ENCODE data around the gene SRPRA.
A peak's percentile ranks its signal among the peaks of the same experiment; 100 is the strongest.
"Not testable (repeated sequence)": the region's sequence is repeated elsewhere in the genome, so short reads cannot be mapped to it uniquely, and the experiment has no call there.

SRPRA gene

DNA sequence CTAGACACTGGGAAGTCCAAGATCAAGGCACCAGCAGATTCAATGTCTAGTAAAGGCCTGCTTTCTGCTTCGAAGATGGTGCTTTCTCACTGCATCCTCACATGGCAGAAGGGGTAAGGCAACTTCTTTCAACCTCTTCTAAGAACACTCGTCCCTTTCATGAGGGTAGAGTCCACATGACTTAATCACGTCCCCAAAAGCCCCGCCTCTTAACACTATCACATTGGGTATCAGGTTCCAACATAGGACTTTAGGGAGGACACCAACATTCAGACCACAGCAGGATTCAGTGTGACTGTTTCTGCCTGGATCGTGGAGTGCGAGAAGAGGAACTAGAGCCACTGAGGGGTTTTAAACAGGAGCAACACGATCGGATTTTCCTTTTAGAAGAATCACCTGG lies 10.5 kb upstream of the SRPRA start:
- Mint-ChIP-seq H3K27ac (peak overlapping the region; percentile 77), H3K4me3 (no peak overlapping the region), H3K4me1 (peaks cover 43% of the 10 kb centered on the region), H3K9me3 (no peaks in the 10 kb centered on the region), H3K36me3 (peaks cover 41% of the 10 kb centered on the region), H3K27me3 (no peaks in the 10 kb centered on the region)
- no peak for DNase-seq
- CTCF ChIA-PET: no interaction called here

DNA sequence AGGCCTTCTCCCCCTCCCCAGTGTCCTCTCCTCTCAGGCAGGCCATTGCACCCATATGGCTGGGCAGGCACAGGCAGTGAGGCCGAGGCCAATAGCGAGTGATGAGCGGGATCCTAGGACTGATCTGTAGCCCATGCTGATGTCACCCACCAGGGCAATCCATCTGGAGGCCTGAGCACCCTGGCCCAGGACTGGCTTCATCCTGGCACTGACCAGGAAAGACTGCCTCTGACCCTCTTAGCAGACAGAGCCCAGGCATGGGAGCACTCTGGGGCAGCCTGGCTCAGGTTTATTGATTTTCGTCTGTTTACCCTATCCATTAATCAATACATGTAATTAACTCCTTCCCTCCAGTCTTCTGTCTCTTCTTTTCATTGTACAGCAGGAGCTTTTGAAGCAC lies 9.1 kb upstream of the SRPRA start:
- Mint-ChIP-seq H3K36me3 (peaks cover 48% of the 10 kb centered on the region), H3K4me3 (no peak overlapping the region), H3K9me3 (no peaks in the 10 kb centered on the region), H3K27me3 (no peaks in the 10 kb centered on the region), H3K4me1 (peaks cover 33% of the 10 kb centered on the region), H3K27ac (peak overlapping the region; percentile 58)
- no peak for DNase-seq
- CTCF ChIA-PET: no interaction called here

DNA sequence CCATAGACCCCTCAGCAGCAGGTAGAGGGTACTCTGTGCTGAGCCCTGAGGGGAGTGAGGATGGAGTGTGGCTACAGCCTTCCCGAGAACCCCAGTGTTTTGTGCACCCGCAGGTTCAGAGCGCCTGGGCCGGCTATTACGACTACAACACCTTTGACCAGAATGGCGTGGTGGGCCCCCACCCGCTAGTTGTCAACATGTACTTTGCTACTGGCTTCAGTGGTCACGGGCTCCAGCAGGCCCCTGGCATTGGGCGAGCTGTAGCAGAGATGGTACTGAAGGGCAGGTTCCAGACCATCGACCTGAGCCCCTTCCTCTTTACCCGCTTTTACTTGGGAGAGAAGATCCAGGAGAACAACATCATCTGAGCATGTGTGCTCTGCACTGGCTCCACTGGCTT lies 8.6 kb upstream of the SRPRA start:
- CTCF ChIA-PET: no interaction called here
- no peak overlapping the region for H3K27ac Mint-ChIP-seq
- peaks cover 53% of the 10 kb centered on the region for H3K36me3 Mint-ChIP-seq

DNA sequence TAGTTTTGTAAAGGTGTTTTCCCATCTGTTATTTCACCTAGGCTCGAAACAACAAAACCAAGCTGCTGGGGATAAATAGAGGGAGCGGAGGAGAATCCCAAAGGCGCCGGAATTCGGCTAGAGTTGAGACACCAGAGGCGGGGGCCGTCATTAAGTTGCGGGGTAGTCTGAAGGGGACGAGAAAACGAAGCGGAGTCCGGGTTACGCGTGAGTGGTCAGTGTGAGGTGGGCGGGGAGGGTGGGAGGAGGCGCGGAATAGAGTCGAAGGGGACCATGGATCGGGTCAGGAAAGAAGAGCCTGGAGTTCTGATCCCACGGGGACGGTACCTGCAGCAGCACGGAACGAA lies 361 bp downstream of the SRPRA start:
- Mint-ChIP-seq H3K27me3 (no peaks in the 10 kb centered on the region), H3K36me3 (peaks cover 64% of the 10 kb centered on the region), H3K4me3 (peak overlapping the region; percentile 98), H3K9me3 (no peaks in the 10 kb centered on the region), H3K4me1 (peaks cover 45% of the 10 kb centered on the region), H3K27ac (peak overlapping the region; percentile 98)
- CTCF ChIA-PET: interaction anchor here (0.9 kb wide), 1 partner anchor 53 kb away, joined by 3 read pairs; no protein-coding TSS in a partner anchor
- no peak for DNase-seq

More for the DNA sequence above, 8.6 kb upstream of the SRPRA start:
- peaks cover 30% of the 10 kb centered on the region for H3K4me1 Mint-ChIP-seq
- no peak for DNase-seq
- H3K9me3 Mint-ChIP-seq: no peaks in the 10 kb centered on the region
- H3K27me3 Mint-ChIP-seq: no peaks in the 10 kb centered on the region
- no peak overlapping the region for H3K4me3 Mint-ChIP-seq

DNA sequence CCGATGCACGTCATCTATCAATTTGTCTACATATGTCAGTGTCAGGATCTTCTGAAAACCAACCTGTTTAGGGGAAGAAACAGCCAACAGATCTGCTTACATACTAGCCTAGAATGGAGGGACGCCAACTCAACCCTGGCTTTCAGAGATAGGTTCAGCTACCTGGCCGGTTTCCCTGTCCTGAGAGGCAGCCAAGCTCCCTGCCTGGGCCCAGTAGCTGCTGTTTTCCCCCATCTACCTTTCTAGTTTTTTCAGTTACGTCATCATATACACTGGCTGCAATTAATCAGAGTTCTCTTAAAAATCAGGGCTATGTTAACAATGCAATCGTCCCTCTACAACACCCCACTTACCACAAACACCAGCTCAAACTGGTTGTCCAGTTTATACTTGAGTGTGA lies 1.0 kb downstream of the SRPRA start:
- CTCF ChIA-PET: interaction anchor here (0.9 kb wide), 1 partner anchor 54 kb away, joined by 3 read pairs; no protein-coding TSS in a partner anchor
- no peak for DNase-seq
- peaks cover 65% of the 10 kb centered on the region for H3K36me3 Mint-ChIP-seq

DNA sequence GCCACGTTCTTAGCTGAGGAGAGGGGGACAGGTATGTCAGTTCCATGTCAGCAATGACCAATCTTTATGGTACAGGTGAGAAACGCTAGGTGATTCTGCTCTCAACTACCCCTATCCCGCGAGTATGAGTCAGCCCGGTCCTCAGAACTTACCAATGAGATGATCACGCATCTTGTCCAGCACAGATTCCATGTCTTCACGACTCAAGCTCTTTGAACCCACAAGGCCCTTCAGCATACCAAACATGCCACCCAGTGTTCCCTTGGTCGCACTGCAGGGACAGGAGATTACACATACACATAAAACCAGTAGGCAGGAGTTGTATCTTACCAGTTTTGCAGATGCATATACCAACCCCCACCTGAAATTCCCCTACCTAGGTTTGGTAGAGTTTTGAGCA lies 2.9 kb downstream of the SRPRA start:
- Mint-ChIP-seq H3K27me3 (no peaks in the 10 kb centered on the region), H3K9me3 (no peaks in the 10 kb centered on the region), H3K27ac (no peak overlapping the region), H3K4me1 (peaks cover 38% of the 10 kb centered on the region), H3K4me3 (no peak overlapping the region), H3K36me3 (peaks cover 57% of the 10 kb centered on the region)
- no peak for DNase-seq
- CTCF ChIA-PET: no interaction called here

More for the DNA sequence above, 1.0 kb downstream of the SRPRA start:
- Mint-ChIP-seq H3K4me1 (peaks cover 45% of the 10 kb centered on the region), H3K27me3 (no peaks in the 10 kb centered on the region), H3K9me3 (no peaks in the 10 kb centered on the region), H3K4me3 (peak overlapping the region; percentile 98), H3K27ac (peak overlapping the region; percentile 98)

DNA sequence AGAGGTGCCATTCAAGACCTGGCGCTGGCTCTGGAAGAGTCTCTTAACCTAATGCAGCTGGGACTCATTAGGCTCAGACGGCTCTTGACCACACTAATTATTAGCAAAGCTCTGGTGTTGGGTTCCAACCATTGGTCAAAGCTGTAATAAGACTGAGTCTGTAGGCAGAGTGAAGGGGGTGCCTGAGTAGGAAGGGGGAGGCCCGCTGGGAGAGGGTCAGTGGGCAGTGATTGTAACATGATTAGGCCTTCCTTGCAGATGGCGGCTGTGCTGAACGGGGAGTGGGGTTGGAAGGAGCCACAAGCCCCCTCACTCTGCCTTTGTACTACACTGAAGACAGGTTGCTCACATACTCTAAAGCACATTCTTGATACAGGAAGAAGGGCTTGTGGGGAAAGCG lies 5.2 kb downstream of the SRPRA start:
- no peak overlapping the region for H3K27ac Mint-ChIP-seq
- H3K36me3 Mint-ChIP-seq: peaks cover 57% of the 10 kb centered on the region
- no peak overlapping the region for H3K4me3 Mint-ChIP-seq
- peaks cover 20% of the 10 kb centered on the region for H3K4me1 Mint-ChIP-seq
- CTCF ChIA-PET: no interaction called here
- H3K27me3 Mint-ChIP-seq: no peaks in the 10 kb centered on the region
- no peaks in the 10 kb centered on the region for H3K9me3 Mint-ChIP-seq
- no peak for DNase-seq

DNA sequence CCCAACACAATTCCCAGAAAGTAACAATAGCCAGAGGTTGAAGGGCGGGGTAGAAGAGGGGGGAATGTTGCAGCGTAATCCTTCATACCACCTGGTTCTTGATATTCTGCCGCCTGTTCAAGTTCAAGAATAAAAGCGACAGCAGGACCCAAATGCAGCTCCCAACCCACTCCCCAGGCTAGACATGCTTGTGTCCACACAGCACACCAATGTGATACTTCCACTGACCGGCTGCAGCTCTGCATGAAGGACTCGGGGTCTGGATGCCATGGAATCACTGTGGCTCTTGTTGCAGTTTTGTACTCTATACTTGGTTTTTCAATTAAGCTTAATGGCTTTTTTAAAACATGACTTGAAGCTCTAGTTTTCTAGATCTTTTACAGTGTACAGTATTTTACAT lies 6.5 kb downstream of the SRPRA start:
- Mint-ChIP-seq H3K27ac (no peak overlapping the region), H3K36me3 (peaks cover 48% of the 10 kb centered on the region), H3K4me3 (no peak overlapping the region), H3K9me3 (no peaks in the 10 kb centered on the region), H3K27me3 (no peaks in the 10 kb centered on the region), H3K4me1 (peaks cover 11% of the 10 kb centered on the region)
- no peak for DNase-seq
- CTCF ChIA-PET: interaction anchor here (1.0 kb wide), 1 partner anchor 48 kb away, joined by 3 read pairs; no protein-coding TSS in a partner anchor

DNA sequence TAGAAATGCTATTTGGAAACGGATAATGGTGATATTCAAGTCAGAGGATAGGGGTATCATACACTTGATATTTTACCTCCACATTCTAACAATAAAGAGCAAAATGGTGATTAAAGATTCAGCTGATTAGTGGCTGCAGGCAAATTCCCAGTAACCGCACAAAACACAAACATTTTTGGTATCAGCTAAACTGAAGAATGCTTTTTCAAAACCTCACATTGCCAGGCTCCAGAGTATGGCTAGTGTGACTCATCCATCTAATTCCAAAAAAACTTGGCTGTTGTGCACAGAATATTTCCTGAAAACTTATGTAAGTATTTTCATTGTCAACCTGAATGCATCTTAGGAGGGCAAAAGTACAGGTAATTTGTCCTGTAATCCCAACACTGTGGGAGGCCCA lies 10.9 kb downstream of the SRPRA start:
- Mint-ChIP-seq H3K9me3 (no peaks in the 10 kb centered on the region), H3K4me3 (no peak overlapping the region), H3K27me3 (no peaks in the 10 kb centered on the region), H3K27ac (no peak overlapping the region), H3K36me3 (peaks cover 20% of the 10 kb centered on the region), H3K4me1 (no peaks in the 10 kb centered on the region)
- DNase-seq: no peak
- CTCF ChIA-PET: no interaction called here

DNA sequence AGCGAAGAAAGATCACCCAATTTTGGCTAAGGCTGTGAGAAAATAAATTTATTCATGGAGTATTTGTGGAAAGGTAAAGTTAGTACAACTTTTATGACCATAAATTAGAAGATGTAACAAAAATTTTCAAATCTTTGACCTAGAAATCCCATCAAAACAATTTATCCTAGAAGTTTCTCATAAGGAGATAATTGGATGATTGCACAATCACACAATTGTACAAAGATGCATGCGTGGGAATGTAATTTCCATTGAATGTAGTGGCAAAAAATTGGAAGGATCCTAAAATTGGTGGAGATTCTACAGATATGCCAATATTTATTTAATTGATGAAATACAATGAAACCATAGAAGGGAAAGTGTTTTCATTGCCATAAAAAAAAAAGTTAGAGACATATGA lies 11.6 kb downstream of the SRPRA start:
- H3K27me3 Mint-ChIP-seq: no peaks in the 10 kb centered on the region
- no peak overlapping the region for H3K4me3 Mint-ChIP-seq
- H3K36me3 Mint-ChIP-seq: peaks cover 20% of the 10 kb centered on the region
- H3K9me3 Mint-ChIP-seq: no peaks in the 10 kb centered on the region
- H3K4me1 Mint-ChIP-seq: no peaks in the 10 kb centered on the region
- DNase-seq: no peak
- CTCF ChIA-PET: no interaction called here
- no peak overlapping the region for H3K27ac Mint-ChIP-seq

DNA sequence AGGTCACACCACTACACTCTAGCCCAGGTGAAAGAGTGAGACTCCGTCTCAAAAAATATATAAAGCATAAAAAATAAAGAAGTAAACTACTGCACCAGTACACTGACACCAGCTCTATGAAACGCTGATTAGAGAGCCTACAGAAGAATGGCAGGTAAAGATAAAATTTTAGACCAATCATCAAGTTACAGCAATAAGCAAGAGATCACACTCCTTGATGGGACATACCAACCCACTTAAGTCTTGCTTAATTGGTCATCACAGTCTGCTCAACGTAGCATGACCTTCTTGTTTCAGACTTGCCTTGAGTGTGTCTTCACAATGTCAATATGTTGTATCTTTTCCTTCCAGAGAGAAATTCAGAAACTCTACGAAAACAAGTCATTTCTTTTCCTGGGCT lies 12.5 kb downstream of the SRPRA start:
- Mint-ChIP-seq H3K4me3 (no peak overlapping the region), H3K36me3 (peaks cover 21% of the 10 kb centered on the region), H3K4me1 (no peaks in the 10 kb centered on the region), H3K27me3 (no peaks in the 10 kb centered on the region), H3K27ac (no peak overlapping the region), H3K9me3 (no peaks in the 10 kb centered on the region)
- no peak for DNase-seq
- CTCF ChIA-PET: no interaction called here

DNA sequence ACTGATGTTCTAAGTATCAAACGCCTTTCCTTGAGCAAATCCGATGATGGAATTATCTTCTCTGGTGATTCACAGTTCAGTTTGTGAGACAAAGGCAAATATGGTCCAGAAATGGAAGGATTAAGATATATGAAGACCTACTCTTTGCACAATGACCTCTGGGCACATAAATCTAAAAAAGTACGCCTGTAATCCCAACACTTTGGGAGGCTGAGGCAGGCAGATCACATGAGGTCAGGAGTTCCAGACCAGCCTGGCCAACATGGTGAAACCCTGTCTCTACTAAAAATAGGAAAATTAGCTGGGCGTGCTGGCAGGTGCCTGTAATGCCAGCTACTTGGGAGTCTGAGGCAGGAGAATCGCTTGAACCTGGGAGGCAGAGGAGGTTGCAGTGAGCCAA lies 13.2 kb downstream of the SRPRA start:
- H3K4me3 Mint-ChIP-seq, H3K27me3 Mint-ChIP-seq, CTCF ChIA-PET, H3K4me1 Mint-ChIP-seq, H3K27ac Mint-ChIP-seq, DNase-seq, H3K9me3 Mint-ChIP-seq: not testable (repeated sequence)
- H3K36me3 Mint-ChIP-seq: peaks cover 21% of the 10 kb centered on the region

DNA sequence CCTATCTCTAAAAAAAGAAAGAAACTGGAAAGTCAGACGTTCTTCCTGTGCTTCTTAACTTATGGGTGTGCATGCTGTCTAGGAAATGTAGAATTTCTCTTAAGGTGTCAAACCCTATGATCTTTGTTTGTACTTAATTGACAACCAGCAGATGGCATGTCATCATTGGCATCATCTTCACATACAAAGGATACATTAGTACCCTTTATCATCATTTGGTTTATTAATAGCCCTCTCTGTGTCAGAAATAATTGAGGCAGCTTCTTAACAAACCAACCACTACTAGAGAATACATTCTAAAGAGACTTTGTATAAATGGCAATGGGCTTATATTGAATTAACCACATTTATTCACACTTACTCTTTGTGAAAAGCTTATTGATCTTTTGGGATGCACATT lies 13.9 kb downstream of the SRPRA start:
- no peaks in the 10 kb centered on the region for H3K27me3 Mint-ChIP-seq
- CTCF ChIA-PET: no interaction called here
- H3K4me3 Mint-ChIP-seq: no peak overlapping the region
- H3K27ac Mint-ChIP-seq: no peak overlapping the region
- DNase-seq: no peak
- H3K9me3 Mint-ChIP-seq: no peaks in the 10 kb centered on the region
- H3K4me1 Mint-ChIP-seq: no peaks in the 10 kb centered on the region
- peaks cover 19% of the 10 kb centered on the region for H3K36me3 Mint-ChIP-seq

DNA sequence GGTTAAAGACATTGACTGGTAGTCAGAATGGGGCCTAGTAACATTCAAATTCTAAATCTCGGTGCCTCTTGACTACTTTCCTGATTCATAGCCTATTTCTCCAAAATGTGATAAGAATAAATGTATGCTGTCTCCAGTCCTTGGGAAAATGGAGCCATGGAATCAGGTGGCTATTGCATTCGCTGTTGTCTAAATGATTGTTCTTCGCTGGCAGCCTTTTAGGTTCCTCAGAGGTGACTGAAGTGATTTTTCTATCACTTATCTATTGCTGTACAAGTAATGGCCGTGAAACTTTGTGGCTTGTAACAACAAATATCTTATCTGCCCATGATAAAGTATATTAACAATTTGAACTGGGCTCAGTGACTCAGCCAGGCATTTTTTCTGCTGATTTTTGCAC lies 15.4 kb downstream of the SRPRA start:
- CTCF ChIA-PET: no interaction called here
- Mint-ChIP-seq H3K4me3 (no peak overlapping the region), H3K9me3 (no peaks in the 10 kb centered on the region), H3K27ac (no peak overlapping the region), H3K27me3 (no peaks in the 10 kb centered on the region), H3K36me3 (peaks cover 19% of the 10 kb centered on the region), H3K4me1 (no peaks in the 10 kb centered on the region)
- no peak for DNase-seq

DNA sequence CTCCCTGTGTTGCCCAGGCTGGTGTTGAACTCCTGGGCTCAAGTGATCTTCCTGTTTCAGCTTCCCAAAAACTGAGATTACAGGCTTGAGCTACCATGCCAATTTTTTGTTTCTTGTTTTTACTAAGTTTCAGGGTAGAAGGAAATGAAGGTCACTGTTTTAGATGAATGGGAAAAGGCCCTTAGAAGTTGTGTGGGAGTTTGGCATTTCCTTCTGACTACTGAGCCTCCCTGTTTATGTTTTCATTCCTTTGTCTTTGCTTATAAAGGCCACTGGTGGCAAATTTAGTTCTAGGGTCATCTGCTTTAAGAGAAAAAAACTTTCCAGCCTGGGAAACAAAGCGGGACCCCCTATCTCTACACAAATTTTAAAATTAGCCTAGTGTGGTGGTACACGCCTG lies 22.1 kb downstream of the SRPRA start:
- Mint-ChIP-seq H3K27me3 (no peaks in the 10 kb centered on the region), H3K4me1 (no peaks in the 10 kb centered on the region), H3K27ac (no peak overlapping the region), H3K9me3 (no peaks in the 10 kb centered on the region), H3K4me3 (no peak overlapping the region), H3K36me3 (peaks cover 16% of the 10 kb centered on the region)
- CTCF ChIA-PET: no interaction called here
- DNase-seq: no peak

DNA sequence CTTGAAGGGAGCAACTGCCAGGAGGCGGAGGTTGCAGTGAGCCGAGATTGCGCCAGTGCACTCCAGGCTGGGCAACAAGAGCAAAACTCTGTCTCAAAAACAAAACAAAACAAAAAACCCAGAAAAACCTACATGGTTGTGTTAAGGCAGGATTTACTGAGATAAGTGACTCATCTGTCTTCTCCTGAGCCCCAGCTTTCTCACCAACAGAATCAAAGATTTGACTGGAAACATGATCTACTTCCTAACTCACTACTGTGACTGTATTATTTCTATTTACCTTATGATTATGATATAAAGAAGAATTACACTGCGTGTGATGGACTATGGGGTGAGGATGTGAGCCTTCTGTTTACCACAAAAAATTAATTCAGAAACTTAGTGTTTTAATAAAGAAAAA lies 35.3 kb downstream of the SRPRA start:
- no peak for DNase-seq
- Mint-ChIP-seq H3K9me3 (no peaks in the 10 kb centered on the region), H3K27ac (no peak overlapping the region), H3K4me1 (no peaks in the 10 kb centered on the region), H3K27me3 (no peaks in the 10 kb centered on the region), H3K4me3 (no peak overlapping the region), H3K36me3 (peaks cover 9% of the 10 kb centered on the region)
- CTCF ChIA-PET: no interaction called here

All from activated naive CD4-positive, alpha-beta T cell treated with anti-CD3 and anti-CD28 coated beads, Interleukin-2, amount 10 ng/mL, durations not matched to agents 7 days and 5 days (primary cell).